MM.1S (cell line): ENCODE data around the gene SPPL3.

Experiments
- DNase-seq: peaks from one replicate; pipeline ENCODE4 v3.0.0-alpha.2; 2015
- H2AFZ ChIP-seq: fragments of 300-600 bp; sonication (generic); 2 replicates; pipeline ENCODE4 v1.6.0; 2016; ENCODE audit warnings: antibody characterized with exemption, low read length
- H3F3A ChIP-seq: fragments of 300-600 bp; sonication (generic); 2 replicates; pipeline ENCODE4 v1.6.1; 2016; ENCODE audit warnings: mild to moderate bottlenecking, antibody characterized with exemption, low read length, moderate library complexity, mixed read lengths; ENCODE audit not compliant: insufficient read depth
- H3K27ac ChIP-seq: fragments of 300-600 bp; sonication (generic); 2 replicates; pipeline ENCODE4 v1.5.1; 2016; ENCODE audit warnings: mild to moderate bottlenecking, low read length
- H3K27me3 ChIP-seq: fragments of 300-600 bp; sonication (generic); replicated peaks from 2 replicates; pipeline ENCODE4 v1.6.0; 2016; ENCODE audit warnings: low read length; ENCODE audit not compliant: insufficient read depth
- H3K36me3 ChIP-seq: fragments of 300-600 bp; sonication (generic); replicated peaks from 2 replicates; pipeline ENCODE4 v1.6.1; 2016; ENCODE audit warnings: mild to moderate bottlenecking, low read length, mixed read lengths; ENCODE audit not compliant: insufficient read depth
- H3K4me1 ChIP-seq: fragments of 300-600 bp; sonication (generic); 2 replicates; pipeline ENCODE4 v1.6.1; 2016; ENCODE audit warnings: low read length, mixed read lengths
- H3K4me2 ChIP-seq: fragments of 300-600 bp; sonication (generic); 2 replicates; pipeline ENCODE4 v1.6.0; 2016; ENCODE audit warnings: low read depth, low read length
- H3K4me3 ChIP-seq: fragments of 300-600 bp; sonication (generic); 2 replicates; pipeline ENCODE4 v1.5.1; 2016; ENCODE audit warnings: low read length, mixed read lengths
- H3K79me2 ChIP-seq: fragments of 300-600 bp; sonication (generic); 2 replicates; pipeline ENCODE4 v1.6.1; 2016; ENCODE audit warnings: mixed run types, low read length, mixed read lengths
- H3K9ac ChIP-seq: fragments of 300-600 bp; sonication (generic); 2 replicates; pipeline ENCODE4 v1.6.1; 2016; ENCODE audit warnings: low read length, mixed read lengths
- H3K9me2 ChIP-seq: fragments of 300-600 bp; sonication (generic); replicated peaks from 2 replicates; pipeline ENCODE4 v1.6.1; 2016; ENCODE audit warnings: mild to moderate bottlenecking, low read length, mixed read lengths; ENCODE audit not compliant: insufficient read depth
- H3K9me3 ChIP-seq: fragments of 300-600 bp; sonication (generic); replicated peaks from 2 replicates; pipeline ENCODE4 v1.6.1; 2016; ENCODE audit warnings: mild to moderate bottlenecking, low read length, mixed read lengths; ENCODE audit not compliant: insufficient read depth
- H4K20me1 ChIP-seq: fragments of 300-600 bp; sonication (generic); 2 replicates; pipeline ENCODE4 v1.6.1; 2016; ENCODE audit warnings: mild to moderate bottlenecking, low read length, moderate library complexity, mixed read lengths; ENCODE audit not compliant: insufficient read depth
- CTCF ChIP-seq: fragments of 300-600 bp; sonication (generic); IDR thresholded peaks from 2 replicates; pipeline ENCODE4 v1.5.1; 2016; ENCODE audit warnings: antibody characterized with exemption, low read length, mixed read lengths
- EZH2 ChIP-seq: fragments of 300-600 bp; sonication (generic); optimal IDR thresholded peaks from 2 replicates; pipeline ENCODE3; 2017; ENCODE audit warnings: low read depth, mild to moderate bottlenecking, antibody characterized with exemption, low read length, mixed read lengths
- EZH2phosphoT487 ChIP-seq: fragments of 300-600 bp; sonication (generic); IDR thresholded peaks from 2 replicates; pipeline ENCODE4 v1.6.1; 2018; ENCODE audit warnings: antibody characterized with exemption, low read length

The SPPL3 gene

DNA sequence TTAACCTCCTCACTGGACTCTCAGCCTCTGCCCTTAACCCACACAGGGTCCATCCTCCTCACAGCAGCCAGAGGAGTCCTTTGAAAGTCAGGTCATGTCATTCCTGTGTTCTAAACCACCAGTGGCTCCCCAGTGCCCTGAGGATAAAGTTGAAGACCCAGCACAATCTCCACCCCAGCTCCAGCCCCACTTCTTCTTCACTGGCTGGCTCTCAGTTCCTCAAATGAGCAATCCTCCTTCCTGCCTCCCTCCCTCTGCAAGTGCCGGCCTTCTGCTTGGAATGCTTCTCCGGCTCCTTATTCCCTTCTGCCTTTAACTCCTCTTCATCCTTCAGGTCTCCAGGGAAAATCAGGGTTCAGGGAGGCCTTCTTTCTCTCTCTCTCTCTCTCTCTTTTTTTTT, 32.0 kb upstream of the SPPL3 start:
- no peak for DNase-seq
- Histone ChIP-seq H3K27me3 (no peaks in the 10 kb centered on the region), H3F3A (no peaks in the 10 kb centered on the region), H3K79me2 (no peaks in the 10 kb centered on the region), H3K4me1 (no peaks in the 10 kb centered on the region), H3K27ac (no peak overlapping the region), H4K20me1 (no peaks in the 10 kb centered on the region), H3K9me2 (no peaks in the 10 kb centered on the region), H3K9ac (no peak overlapping the region), H2AFZ (no peak overlapping the region), H3K4me2 (no peak overlapping the region), H3K9me3 (no peaks in the 10 kb centered on the region), H3K36me3 (no peaks in the 10 kb centered on the region), H3K4me3 (no peak overlapping the region)
- TF ChIP-seq EZH2phosphoT487 (no peak), EZH2 (no peak), CTCF (no peak)

DNA sequence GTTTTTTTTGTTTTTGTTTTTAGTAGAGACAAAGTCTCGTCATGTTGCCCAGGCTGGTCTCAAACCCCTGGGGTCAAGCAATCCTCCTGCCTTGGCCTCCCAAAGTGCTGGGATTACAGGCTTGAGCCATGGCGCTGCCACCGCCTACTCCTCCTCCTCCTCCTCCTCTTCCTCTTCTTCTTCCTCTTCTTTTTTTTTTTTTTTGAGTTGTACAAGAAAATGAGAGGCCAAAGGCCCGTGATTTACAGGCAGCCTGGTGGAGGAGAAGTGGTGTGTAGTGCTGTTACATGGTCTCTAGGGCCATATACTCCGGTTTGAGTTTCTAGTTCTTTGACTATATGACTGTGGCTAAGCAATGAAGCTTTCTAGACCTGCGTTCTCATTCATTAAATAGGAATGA, 29.6 kb upstream of the SPPL3 start:
- Histone ChIP-seq H2AFZ (no peak overlapping the region), H3K27ac (no peak overlapping the region), H3K36me3 (no peaks in the 10 kb centered on the region), H3F3A (no peaks in the 10 kb centered on the region), H3K79me2 (no peaks in the 10 kb centered on the region), H3K27me3 (no peaks in the 10 kb centered on the region), H3K9me2 (no peaks in the 10 kb centered on the region), H4K20me1 (no peaks in the 10 kb centered on the region), H3K9me3 (no peaks in the 10 kb centered on the region), H3K4me2 (no peak overlapping the region), H3K4me1 (no peaks in the 10 kb centered on the region), H3K4me3 (no peak overlapping the region), H3K9ac (no peak overlapping the region)
- TF ChIP-seq EZH2 (no peak), CTCF (no peak), EZH2phosphoT487 (no peak)
- DNase-seq, result no peak

- no peak for DNase-seq
- H4K20me1 ChIP-seq, result no peaks in the 10 kb centered on the region
- no peaks in the 10 kb centered on the region for H3K79me2 ChIP-seq
- no peaks in the 10 kb centered on the region for H3K4me1 ChIP-seq
- H3F3A ChIP-seq, result no peaks in the 10 kb centered on the region
- H3K36me3 ChIP-seq, result no peaks in the 10 kb centered on the region
- H3K4me3 ChIP-seq, result no peak overlapping the region
- H3K27ac ChIP-seq, result no peak overlapping the region
- H3K9me2 ChIP-seq, result no peaks in the 10 kb centered on the region
- no peak overlapping the region for H3K4me2 ChIP-seq
- TF ChIP-seq EZH2 (no peak), CTCF (no peak), EZH2phosphoT487 (no peak)
- H3K9ac ChIP-seq, result no peak overlapping the region
- H2AFZ ChIP-seq, result no peak overlapping the region
- H3K27me3 ChIP-seq, result no peaks in the 10 kb centered on the region
- no peaks in the 10 kb centered on the region for H3K9me3 ChIP-seq
These were observed 28.9 kb upstream of the SPPL3 start for GRCh38 chr12:120932956-120933526.
